ENCODE measurements around the gene LZTS2. TPM values are rescaled to one million over a fixed set of nuclear protein-coding genes. Genes with fewer than 3 reads are reported as not detected.

Gene LZTS2
- total RNA-seq, 1 donor from 2014 or later = 72.9 TPM

- no peak for DNase-seq (ENCODE audit: low read depth)
These were observed 21.3 kb upstream of the LZTS2 start for GRCh38 chr10:100978121-100978900.

- no peak for DNase-seq (ENCODE audit: low read depth)
These were observed 20.8 kb upstream of the LZTS2 start for GRCh38 chr10:100978901-100979195.

GRCh38 chr10:100979791-100980272, 19.8 kb upstream of the LZTS2 start:
- DNase-seq (ENCODE audit: low read depth) = no peak

- no peak for DNase-seq (ENCODE audit: low read depth)
These were observed 19.3 kb upstream of the LZTS2 start for GRCh38 chr10:100980311-100980710.

GRCh38 chr10:100980711-100981110, 18.9 kb upstream of the LZTS2 start:
- DNase-seq (ENCODE audit: low read depth) = no peak

- DNase-seq (ENCODE audit: low read depth) = no peak
These were observed 18.3 kb upstream of the LZTS2 start for GRCh38 chr10:100981178-100981772.

- DNase-seq (ENCODE audit: low read depth) = no peak
These were observed 16.4 kb upstream of the LZTS2 start for GRCh38 chr10:100982916-100983830.

- no peak for DNase-seq (ENCODE audit: low read depth)
These were observed 15.5 kb upstream of the LZTS2 start for GRCh38 chr10:100983868-100984671.

GRCh38 chr10:100984672-100985177, 14.9 kb upstream of the LZTS2 start:
- DNase-seq (ENCODE audit: low read depth) = no peak

- peak; percentile 56 for DNase-seq (ENCODE audit: low read depth)
These were observed 14.3 kb upstream of the LZTS2 start for GRCh38 chr10:100985336-100985735.

GRCh38 chr10:100986623-100986951, 13.0 kb upstream of the LZTS2 start:
- no peak for DNase-seq (ENCODE audit: low read depth)

GRCh38 chr10:100986952-100987684, 12.5 kb upstream of the LZTS2 start, which contains the start of the genes MRPL43 and TWNK:
Gene MRPL43 (minus strand): TSS chr10:100987497. CDS start chr10:100987443, 54 bp downstream.
Gene TWNK (plus strand): TSS chr10:100987543. CDS start chr10:100988211, 668 bp downstream.
- DNase-seq (ENCODE audit: low read depth) = peak; percentile 56

GRCh38 chr10:100987685-100988049, 11.9 kb upstream of the LZTS2 start:
- no peak for DNase-seq (ENCODE audit: low read depth)

- no peak for DNase-seq (ENCODE audit: low read depth)
These were observed 11.4 kb upstream of the LZTS2 start for GRCh38 chr10:100988166-100988565.

GRCh38 chr10:100989088-100989487, 10.5 kb upstream of the LZTS2 start:
- no peak for DNase-seq (ENCODE audit: low read depth)

- DNase-seq (ENCODE audit: low read depth) = no peak
These were observed 5.5 kb upstream of the LZTS2 start for GRCh38 chr10:100993986-100994708.

- no peak for DNase-seq (ENCODE audit: low read depth)
These were observed 4.4 kb upstream of the LZTS2 start for GRCh38 chr10:100995181-100995580.

- no peak for DNase-seq (ENCODE audit: low read depth)
These were observed 2.8 kb upstream of the LZTS2 start for GRCh38 chr10:100996678-100997359.

Measured in renal cortical epithelial cell (primary cell).